T-helper 2 cell treated with Interferon-gamma antibody and Interleukin-4, amounts not matched to agents 5 μg/mL and 100 μg/mL, for 36 hours (primary cell): ENCODE results near the gene BTBD3.

ENCODE experiments used
- DNase-seq: peaks from one replicate; pipeline ENCODE4 v3.0.0; 2021; ENCODE audit warnings: low spot score
- H3K27ac Mint-ChIP-seq: one replicate; pipeline ENCODE4 v1.8.0; 2021; ENCODE audit warnings: mild to moderate bottlenecking, mixed read lengths
- H3K27me3 Mint-ChIP-seq: one replicate; pipeline ENCODE4 v1.8.0; 2021; ENCODE audit warnings: low read depth, mixed read lengths
- H3K36me3 Mint-ChIP-seq: one replicate; pipeline ENCODE4 v1.8.0; 2021; ENCODE audit warnings: low read depth, mixed read lengths
- H3K4me1 Mint-ChIP-seq: one replicate; pipeline ENCODE4 v1.8.0; 2021; ENCODE audit warnings: low read depth, mixed read lengths
- H3K4me3 Mint-ChIP-seq: one replicate; pipeline ENCODE4 v1.8.0; 2022; ENCODE audit warnings: mild to moderate bottlenecking, moderate library complexity, mixed read lengths
- H3K9me3 Mint-ChIP-seq: one replicate; pipeline ENCODE4 v1.8.0; 2021; ENCODE audit warnings: mixed read lengths

The BTBD3 gene

GRCh38 chr20:11902285-11902697, 15.4 kb upstream of the BTBD3 start:
- DNase-seq = no peak
- Mint-ChIP-seq H3K4me1 (peaks cover 5% of the 10 kb centered on the region), H3K27ac (no peak overlapping the region), H3K27me3 (no peaks in the 10 kb centered on the region), H3K36me3 (no peaks in the 10 kb centered on the region), H3K9me3 (peaks cover 5% of the 10 kb centered on the region), H3K4me3 (no peak overlapping the region)

GRCh38 chr20:11905460-11906179, 12.1 kb upstream of the BTBD3 start:
- no peak overlapping the region for H3K4me3 Mint-ChIP-seq
- peaks cover 5% of the 10 kb centered on the region for H3K9me3 Mint-ChIP-seq
- no peaks in the 10 kb centered on the region for H3K36me3 Mint-ChIP-seq

GRCh38 chr20:11906626-11907480, 10.8 kb upstream of the BTBD3 start:
- H3K27ac Mint-ChIP-seq = no peak overlapping the region
- H3K4me3 Mint-ChIP-seq = no peak overlapping the region
- no peaks in the 10 kb centered on the region for H3K36me3 Mint-ChIP-seq
- no peaks in the 10 kb centered on the region for H3K27me3 Mint-ChIP-seq
- no peaks in the 10 kb centered on the region for H3K4me1 Mint-ChIP-seq
- peaks cover 5% of the 10 kb centered on the region for H3K9me3 Mint-ChIP-seq
- no peak for DNase-seq

More at GRCh38 chr20:11905460-11906179, 12.1 kb upstream of the BTBD3 start:
- Mint-ChIP-seq H3K4me1 (peaks cover 5% of the 10 kb centered on the region), H3K27me3 (no peaks in the 10 kb centered on the region), H3K27ac (no peak overlapping the region)
- DNase-seq = no peak

GRCh38 chr20:11907621-11908020, 10.1 kb upstream of the BTBD3 start:
- H3K27me3 Mint-ChIP-seq = no peaks in the 10 kb centered on the region
- no peak for DNase-seq
- H3K4me3 Mint-ChIP-seq = no peak overlapping the region
- peaks cover 5% of the 10 kb centered on the region for H3K4me1 Mint-ChIP-seq
- no peaks in the 10 kb centered on the region for H3K36me3 Mint-ChIP-seq
- H3K27ac Mint-ChIP-seq = no peak overlapping the region
- H3K9me3 Mint-ChIP-seq = peaks cover 5% of the 10 kb centered on the region

- Mint-ChIP-seq H3K27ac (no peak overlapping the region), H3K4me1 (peaks cover 5% of the 10 kb centered on the region), H3K4me3 (no peak overlapping the region), H3K9me3 (no peaks in the 10 kb centered on the region), H3K27me3 (no peaks in the 10 kb centered on the region), H3K36me3 (no peaks in the 10 kb centered on the region)
- DNase-seq = no peak
Observed at GRCh38 chr20:11912013-11912658, 5.6 kb upstream of the BTBD3 start.

- no peaks in the 10 kb centered on the region for H3K9me3 Mint-ChIP-seq
Observed at GRCh38 chr20:11912659-11913415, 4.9 kb upstream of the BTBD3 start.

GRCh38 chr20:11918391-11918845, 725 bp downstream of the BTBD3 start:
- H3K9me3 Mint-ChIP-seq = no peaks in the 10 kb centered on the region
- peaks cover 2% of the 10 kb centered on the region for H3K36me3 Mint-ChIP-seq
- no peak overlapping the region for H3K4me3 Mint-ChIP-seq
- DNase-seq = no peak
- no peak overlapping the region for H3K27ac Mint-ChIP-seq
- no peaks in the 10 kb centered on the region for H3K27me3 Mint-ChIP-seq
- no peaks in the 10 kb centered on the region for H3K4me1 Mint-ChIP-seq

More at GRCh38 chr20:11912659-11913415, 4.9 kb upstream of the BTBD3 start:
- H3K36me3 Mint-ChIP-seq = no peaks in the 10 kb centered on the region
- H3K27me3 Mint-ChIP-seq = no peaks in the 10 kb centered on the region
- H3K4me1 Mint-ChIP-seq = peaks cover 5% of the 10 kb centered on the region
- H3K27ac Mint-ChIP-seq = no peak overlapping the region
- DNase-seq = no peak
- no peak overlapping the region for H3K4me3 Mint-ChIP-seq

- H3K4me3 Mint-ChIP-seq = no peak overlapping the region
- H3K27ac Mint-ChIP-seq = no peak overlapping the region
- H3K36me3 Mint-ChIP-seq = peaks cover 2% of the 10 kb centered on the region
- no peak for DNase-seq
- no peaks in the 10 kb centered on the region for H3K9me3 Mint-ChIP-seq
- H3K4me1 Mint-ChIP-seq = no peaks in the 10 kb centered on the region
- no peaks in the 10 kb centered on the region for H3K27me3 Mint-ChIP-seq
Observed at GRCh38 chr20:11918981-11919380, 1.3 kb downstream of the BTBD3 start.

- H3K36me3 Mint-ChIP-seq = peaks cover 2% of the 10 kb centered on the region
- H3K4me3 Mint-ChIP-seq = no peak overlapping the region
- H3K27me3 Mint-ChIP-seq = no peaks in the 10 kb centered on the region
- no peaks in the 10 kb centered on the region for H3K4me1 Mint-ChIP-seq
- no peak overlapping the region for H3K27ac Mint-ChIP-seq
- no peaks in the 10 kb centered on the region for H3K9me3 Mint-ChIP-seq
- no peak for DNase-seq
Observed at GRCh38 chr20:11919581-11919980, 1.9 kb downstream of the BTBD3 start.

GRCh38 chr20:11920083-11920482, 2.4 kb downstream of the BTBD3 start:
- no peak overlapping the region for H3K27ac Mint-ChIP-seq
- H3K9me3 Mint-ChIP-seq = no peaks in the 10 kb centered on the region
- no peaks in the 10 kb centered on the region for H3K27me3 Mint-ChIP-seq
- H3K36me3 Mint-ChIP-seq = peaks cover 2% of the 10 kb centered on the region
- DNase-seq = no peak
- H3K4me1 Mint-ChIP-seq = no peaks in the 10 kb centered on the region
- H3K4me3 Mint-ChIP-seq = no peak overlapping the region

GRCh38 chr20:11921321-11921720, 3.6 kb downstream of the BTBD3 start:
- no peak for DNase-seq
- H3K27me3 Mint-ChIP-seq = no peaks in the 10 kb centered on the region
- H3K27ac Mint-ChIP-seq = no peak overlapping the region
- H3K9me3 Mint-ChIP-seq = no peaks in the 10 kb centered on the region
- H3K4me1 Mint-ChIP-seq = no peaks in the 10 kb centered on the region
- H3K36me3 Mint-ChIP-seq = peaks cover 2% of the 10 kb centered on the region
- H3K4me3 Mint-ChIP-seq = no peak overlapping the region

GRCh38 chr20:11922561-11922960, 4.9 kb downstream of the BTBD3 start:
- H3K4me3 Mint-ChIP-seq = no peak overlapping the region
- DNase-seq = no peak

GRCh38 chr20:11924923-11925322, 7.2 kb downstream of the BTBD3 start:
- no peak for DNase-seq
- Mint-ChIP-seq H3K36me3 (peaks cover 2% of the 10 kb centered on the region), H3K4me1 (no peaks in the 10 kb centered on the region), H3K9me3 (no peaks in the 10 kb centered on the region), H3K27me3 (no peaks in the 10 kb centered on the region), H3K4me3 (no peak overlapping the region), H3K27ac (no peak overlapping the region)

More at GRCh38 chr20:11922561-11922960, 4.9 kb downstream of the BTBD3 start:
- Mint-ChIP-seq H3K27me3 (no peaks in the 10 kb centered on the region), H3K9me3 (no peaks in the 10 kb centered on the region), H3K4me1 (no peaks in the 10 kb centered on the region), H3K36me3 (peaks cover 2% of the 10 kb centered on the region), H3K27ac (no peak overlapping the region)
